Putamen (tissue), 1 donor: Measurements from ENCODE around the gene ERVW-1.
"Not testable (repeated sequence)": the region's sequence is repeated elsewhere in the genome, so short reads cannot be mapped to it uniquely, and the experiment has no call there.

ENCODE experiments used
- DNase-seq: peaks from one replicate; pipeline ENCODE4 v3.0.0-alpha.2; 2016; ENCODE audit warnings: low spot score

Gene ERVW-1

GRCh38 chr7:92468589-92468988, 9.2 kb downstream of the ERVW-1 start:
- not testable (repeated sequence) for DNase-seq

- no peak for DNase-seq
These were observed 11.1 kb downstream of the ERVW-1 start for GRCh38 chr7:92466682-92467081.

- DNase-seq: no peak
These were observed 13.2 kb downstream of the ERVW-1 start for GRCh38 chr7:92464515-92464914.

GRCh38 chr7:92462560-92462959, 15.2 kb downstream of the ERVW-1 start:
- no peak for DNase-seq

- peak; percentile 16 for DNase-seq
These were observed 16.4 kb downstream of the ERVW-1 start for GRCh38 chr7:92461027-92462003.

- no peak for DNase-seq
These were observed 17.2 kb downstream of the ERVW-1 start for GRCh38 chr7:92460510-92460909.

- DNase-seq: no peak
These were observed 17.6 kb downstream of the ERVW-1 start for GRCh38 chr7:92460109-92460508.

- DNase-seq: no peak
These were observed 21.5 kb downstream of the ERVW-1 start for GRCh38 chr7:92456236-92456635.

GRCh38 chr7:92451645-92452044, 26.1 kb downstream of the ERVW-1 start:
- DNase-seq: no peak

GRCh38 chr7:92448205-92448747, 29.5 kb downstream of the ERVW-1 start:
- peak; percentile 56 for DNase-seq

GRCh38 chr7:92447345-92448204, 30.2 kb downstream of the ERVW-1 start, which contains the start of gene GATAD1:
Gene GATAD1, plus strand, starts transcription at chr7:92447482. Its CDS starts 248 bp downstream, at chr7:92447730.
- peak; percentile 93 for DNase-seq

- no peak for DNase-seq
These were observed 30.8 kb downstream of the ERVW-1 start for GRCh38 chr7:92446869-92447344.

GRCh38 chr7:92442720-92443119, 35.0 kb downstream of the ERVW-1 start:
- DNase-seq: not testable (repeated sequence)

GRCh38 chr7:92437956-92438491, 39.7 kb downstream of the ERVW-1 start:
- no peak for DNase-seq

GRCh38 chr7:92436612-92437445, 40.9 kb downstream of the ERVW-1 start:
- no peak for DNase-seq

- DNase-seq: no peak
These were observed 42.2 kb downstream of the ERVW-1 start for GRCh38 chr7:92435542-92435941.

GRCh38 chr7:92433019-92433418, 44.7 kb downstream of the ERVW-1 start:
- DNase-seq: no peak

- no peak for DNase-seq
These were observed 45.3 kb downstream of the ERVW-1 start for GRCh38 chr7:92432299-92432946.

- DNase-seq: no peak
These were observed 50.6 kb downstream of the ERVW-1 start for GRCh38 chr7:92427193-92427592.

GRCh38 chr7:92425311-92425947, 52.3 kb downstream of the ERVW-1 start:
- no peak for DNase-seq
